HCT116 (cell line): ENCODE data around the gene LSAMP. TPM values are rescaled to one million over a fixed set of nuclear protein-coding genes. Genes with fewer than 3 reads are reported as not detected.

Source experiments
- ATAC-seq: fragments of 200-7000 bp; cut with Tn5 transposase; 2 replicates; pipeline ENCODE4 v1.9.1; 2020; ENCODE audit warnings: mild to moderate bottlenecking, moderate library complexity
- BruUV-seq: library from RNA; stranded (reverse); fragments of 400-500 nt; replicated peaks from 2 replicates; lab custom pipeline; 2021; lab: Mats Ljungman, UMichigan
- CTCF ChIA-PET: fragments of 300-600 bp; sonication (Branson Sonifier 250); formaldehyde crosslinking; loops from one replicate; lab custom pipeline; 2021; ENCODE audit warnings: antibody characterized with exemption; lab: Charles Lee
- POLR2A ChIA-PET: fragments of 300-600, 350-600 bp; sonication (Branson Sonifier 250); formaldehyde crosslinking; loops from one replicate; lab custom pipeline; 2021; ENCODE audit warnings: antibody characterized with exemption; lab: Charles Lee
- RAD21 ChIA-PET, 2 experiments: fragments of 300-600 bp; sonication (Branson Sonifier 250); formaldehyde crosslinking; loops; one replicate each; lab custom pipeline; 2023; ENCODE audit warnings: low total read pairs in 2 of 2; ENCODE audit not compliant: uncharacterized antibody in 2 of 2, unreplicated experiment in 2 of 2, low non-redundant PET in 1 of 2; lab: Charles Lee
- DNase-seq: peaks from one replicate; pipeline ENCODE4 v3.0.0-alpha.2; 2010; ENCODE audit warnings: low read depth, low spot score
- H2AFZ ChIP-seq: fragments of 200-600 bp; shearing (Covaris generic), sonication (generic); 2 replicates; pipeline ENCODE4 v1.6.1; 2017; ENCODE audit warnings: low read depth, mixed run types, mixed read lengths, antibody characterized with exemption, low read length; ENCODE audit not compliant: poor library complexity, severe bottlenecking
- H3K27ac ChIP-seq: 2 replicates; pipeline ENCODE4 v1.5.1; 2012; ENCODE audit warnings: low read depth, low read length
- H3K27me3 ChIP-seq: fragments of 200-600 bp; sonication (generic); 2 replicates; pipeline ENCODE4 v1.6.1; 2016; ENCODE audit warnings: mixed run types, low read length, mixed read lengths; ENCODE audit not compliant: insufficient read depth
- H3K36me3 ChIP-seq, 2 experiments: fragments of 200-500 bp in 1 of 2; fragments of 200-600 bp in 1 of 2; sonication (Bioruptor generic) in 1 of 2; sonication (generic) in 1 of 2; 2 replicates each; pipeline versions ENCODE4 v1.5.1 to v1.6.1; 2014 to 2016; ENCODE audit warnings: low read length in 2 of 2, inconsistent platforms in 1 of 2, mixed read lengths in 1 of 2, mixed run types in 1 of 2; ENCODE audit not compliant: insufficient read depth in 2 of 2, control insufficient read depth in 1 of 2
- H3K4me1 ChIP-seq, 2 experiments: fragments of 200-600 bp in 1 of 2; sonication (generic) in 1 of 2; 2 replicates each; pipeline versions ENCODE4 v1.5.1 to v1.6.1; 2012 to 2017; ENCODE audit warnings: low read length in 2 of 2, inconsistent platforms in 1 of 2, mild to moderate bottlenecking in 1 of 2, mixed read lengths in 1 of 2, mixed run types in 1 of 2, moderate library complexity in 1 of 2; ENCODE audit not compliant: insufficient read depth in 2 of 2, control insufficient read depth in 1 of 2
- H3K4me2 ChIP-seq: fragments of 200-600 bp; sonication (generic); 2 replicates; pipeline ENCODE4 v1.6.1; 2017; ENCODE audit warnings: mixed run types, low read length, mixed read lengths
- H3K4me3 ChIP-seq, 2 experiments: fragments of 200-600 bp in 1 of 2; sonication (generic) in 1 of 2; replicated peaks in 1 of 2; 2 replicates each; pipeline ENCODE4 v1.5.1; 2011 to 2016; ENCODE audit warnings: low read length in 2 of 2, control low read depth in 1 of 2, low read depth in 1 of 2, mild to moderate bottlenecking in 1 of 2, mixed read lengths in 1 of 2, mixed run types in 1 of 2
- H3K79me2 ChIP-seq: fragments of 200-600 bp; sonication (generic); 2 replicates; pipeline ENCODE4 v1.6.1; 2017; ENCODE audit warnings: mild to moderate bottlenecking, mixed run types, low read length, moderate library complexity, mixed read lengths; ENCODE audit not compliant: insufficient read depth
- H3K9ac ChIP-seq: fragments of 200-600 bp; sonication (generic); 2 replicates; pipeline ENCODE4 v1.6.1; 2016; ENCODE audit warnings: low read length, mixed read lengths
- H3K9me2 ChIP-seq: fragments of 200-600 bp; sonication (generic), shearing (Covaris generic); 2 replicates; pipeline ENCODE4 v1.6.1; 2017; ENCODE audit warnings: mixed run types, mild to moderate bottlenecking, moderate library complexity; ENCODE audit not compliant: insufficient read depth
- H3K9me3 ChIP-seq, 2 experiments: fragments of 200-500 bp in 1 of 2; fragments of 200-600 bp in 1 of 2; sonication (Bioruptor generic) in 1 of 2; sonication (generic) in 1 of 2; 2 replicates each; pipeline ENCODE4 v1.6.1; 2014 to 2017; ENCODE audit warnings: low read length in 2 of 2, mixed read lengths in 2 of 2, inconsistent platforms in 1 of 2, low read depth in 1 of 2, mild to moderate bottlenecking in 1 of 2, mixed run types in 1 of 2, moderate library complexity in 1 of 2; ENCODE audit not compliant: control insufficient read depth in 1 of 2, insufficient read depth in 1 of 2
- H4K20me1 ChIP-seq: fragments of 200-600 bp; sonication (generic), shearing (Covaris generic); 2 replicates; pipeline ENCODE4 v1.6.1; 2017; ENCODE audit warnings: mixed run types, mild to moderate bottlenecking, moderate library complexity; ENCODE audit not compliant: insufficient read depth
- CBX3 ChIP-seq: IDR thresholded peaks from 2 replicates; pipeline ENCODE4 v1.6.1; 2012; ENCODE audit warnings: low read depth
- CEBPB ChIP-seq: IDR thresholded peaks from 2 replicates; pipeline ENCODE4 v1.6.1; 2012; ENCODE audit warnings: low read depth
- ELF1 ChIP-seq: IDR thresholded peaks from 2 replicates; pipeline ENCODE4 v1.6.1; 2012; ENCODE audit warnings: low read depth, borderline replicate concordance
- EZH2 ChIP-seq: fragments of 200-600 bp; sonication (generic); IDR thresholded peaks from 2 replicates; pipeline ENCODE4 v1.6.1; 2017; ENCODE audit warnings: antibody characterized with exemption, mixed run types
- EZH2phosphoT487 ChIP-seq: fragments of 200-600 bp; IDR thresholded peaks from 2 replicates; pipeline ENCODE4 v1.6.1; 2018; ENCODE audit warnings: antibody characterized with exemption, borderline replicate concordance
- FOSL1 ChIP-seq: IDR thresholded peaks from 2 replicates; pipeline ENCODE4 v1.6.1; 2012; ENCODE audit warnings: low read depth
- JUND ChIP-seq: IDR thresholded peaks from 2 replicates; pipeline ENCODE4 v1.6.1; 2012
- MAX ChIP-seq: IDR thresholded peaks from 2 replicates; pipeline ENCODE4 v1.6.1; 2012
- POLR2A ChIP-seq: IDR thresholded peaks from 2 replicates; pipeline ENCODE4 v1.7.0; 2011; ENCODE audit warnings: borderline replicate concordance; ENCODE audit not compliant: insufficient read depth, insufficient read length; ENCODE audit errors: extremely low read depth
- POLR2AphosphoS5 ChIP-seq: IDR thresholded peaks from 2 replicates; pipeline ENCODE4 v1.6.1; 2011; ENCODE audit warnings: mild to moderate bottlenecking, low read depth, low read length, moderate library complexity
- RAD21 ChIP-seq: IDR thresholded peaks from 2 replicates; pipeline ENCODE4 v1.6.1; 2012; ENCODE audit warnings: low read depth, mild to moderate bottlenecking
- SIN3A ChIP-seq: IDR thresholded peaks from 2 replicates; pipeline ENCODE4 v1.6.1; 2012; ENCODE audit warnings: low read depth
- SRF ChIP-seq: IDR thresholded peaks from 2 replicates; pipeline ENCODE4 v1.6.1; 2012; ENCODE audit warnings: low read depth
- TCF7L2 ChIP-seq: IDR thresholded peaks from 2 replicates; pipeline ENCODE4 v1.7.0; 2011; ENCODE audit warnings: borderline replicate concordance, inconsistent platforms; ENCODE audit not compliant: insufficient read depth, insufficient read length; ENCODE audit errors: extremely low read depth
- YY1 ChIP-seq: IDR thresholded peaks from 2 replicates; pipeline ENCODE4 v1.6.1; 2011; ENCODE audit warnings: low read length, low read depth, moderate library complexity, mild to moderate bottlenecking; ENCODE audit not compliant: insufficient replicate concordance; ENCODE audit errors: extremely low read depth
- ZFX ChIP-seq: fragments of 450-650 bp; IDR thresholded peaks from 2 replicates; pipeline ENCODE4 v1.6.1; 2017
- ZNF274 ChIP-seq: fragments of 200-500 bp; sonication (Bioruptor generic); IDR thresholded peaks from 2 replicates; pipeline ENCODE4 v1.6.1; 2014; ENCODE audit warnings: mild to moderate bottlenecking, low read depth, low read length, inconsistent platforms
- intact Hi-C: fragments of 100-400 bp; cut with micrococcal nuclease; formaldehyde crosslinking; loops from 2 replicates; pipeline ENCODE4 v1.10.0; 2022
- total RNA-seq: library from RNA; stranded (reverse); gene quantifications from one replicate; pipeline ENCODE4 v1.2.1, GENCODE V29; 2021; ENCODE audit not compliant: unreplicated experiment

Gene LSAMP
- total RNA-seq, 1 experiment from 2014 or later = 0.25 TPM

GRCh38 chr3:116263842-116264545 is 181.3 kb downstream of the LSAMP start:
- POLR2A ChIA-PET = no interaction called here
- RAD21 ChIA-PET = no interaction called here
- Histone ChIP-seq H2AFZ (no peak overlapping the region), H3K36me3 (no peaks in the 10 kb centered on the region), H3K27me3 (peaks cover 37% of the 10 kb centered on the region; the same call in 1 of the 2 replicates), H3K27ac (no peak overlapping the region), H3K9me3 (no peaks in the 10 kb centered on the region), H3K4me1 (no peaks in the 10 kb centered on the region), H3K4me3 (no peak overlapping the region), H3K9me2 (no peaks in the 10 kb centered on the region), H3K4me2 (no peak overlapping the region), H3K79me2 (no peaks in the 10 kb centered on the region), H3K9ac (no peak overlapping the region), H4K20me1 (no peaks in the 10 kb centered on the region)
- BruUV-seq = no TSS peak
- ATAC-seq (no peak), DNase-seq (no peak)
- no peak for TF ChIP-seq YY1
- TF ChIP-seq ZFX = no peak
- no peak for TF ChIP-seq EZH2
- TF ChIP-seq POLR2AphosphoS5 = no peak
- no peak for TF ChIP-seq CBX3
- TF ChIP-seq POLR2A = no peak
- TF ChIP-seq ZNF274 = no peak
- TF ChIP-seq TCF7L2 = no peak
- no peak for TF ChIP-seq RAD21
- TF ChIP-seq MAX = no peak
- no peak for TF ChIP-seq CEBPB
- no peak for TF ChIP-seq JUND
- TF ChIP-seq ELF1 = no peak
- TF ChIP-seq SIN3A = no peak
- TF ChIP-seq SRF = no peak
- no peak for TF ChIP-seq EZH2phosphoT487
- no peak for TF ChIP-seq FOSL1
- intact Hi-C loops = no loop called here
- CTCF ChIA-PET = no interaction called here
